ENCODE data around the gene CES5A. TPM values are rescaled to one million over a fixed set of nuclear protein-coding genes. Genes with fewer than 3 reads are reported as not detected.
"Not testable (repeated sequence)": the region's sequence is repeated elsewhere in the genome, so short reads cannot be mapped to it uniquely, and the experiment has no call there.

Gene CES5A
- polyA plus RNA-seq, 3 donors = not detected

DNA sequence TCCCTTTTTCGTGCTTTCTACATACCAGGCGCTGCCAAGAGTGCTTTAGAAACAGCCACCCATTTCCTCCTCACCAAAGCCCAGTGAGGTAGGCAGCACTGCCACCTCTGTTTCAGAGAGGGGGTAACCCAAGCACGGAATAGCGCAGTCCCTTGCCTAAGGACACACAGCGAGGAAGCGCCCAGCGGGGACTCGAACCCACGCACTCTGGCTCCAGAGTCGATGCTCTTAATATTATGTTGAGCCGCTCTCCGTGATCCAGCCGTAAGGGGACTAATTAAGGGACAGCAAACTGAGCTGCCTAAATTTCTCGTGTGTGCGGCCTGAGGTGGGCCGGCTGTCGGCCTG is 42.8 kb downstream of the CES5A start:
- intact Hi-C loops (cut with micrococcal nuclease) = no loop called here
- H3K9ac ChIP-seq (ENCODE audit: insufficient read depth, low read length, poor library complexity, severe bottlenecking) = peak overlapping the region; percentile 64
- 94% methylated on average over 15 of the region's 17 CpGs for WGBS (ENCODE audit: insufficient coverage)
- Mint-ChIP-seq H3K9me3 (peaks cover 0 to 5% (median 4%) of the 10 kb centered on the region in 7 donors), H3K27ac (peak overlapping the region; percentile 65 to 94 (median 92)), H3K36me3 (peaks cover 19 to 29% of the 10 kb centered on the region in 2 donors), H3K4me1 (peaks cover 77% of the 10 kb centered on the region), H3K4me3 (peak overlapping the region; percentile 74 to 92), H3K27me3 (ENCODE audit: low read depth in 3 of 3) (peaks cover 0 to 4% (median 3%) of the 10 kb centered on the region in 3 donors)
- H3K4me1 ChIP-seq (ENCODE audit: control insufficient read depth in 1 of 2, insufficient read depth in 2 of 2, low read length in 2 of 2) = peaks cover 45 to 57% of the 10 kb centered on the region in 2 donors
- H3K79me2 ChIP-seq (ENCODE audit: insufficient read depth, low read length) = peaks cover 41% of the 10 kb centered on the region
- TF ChIP-seq, protein P1, sequence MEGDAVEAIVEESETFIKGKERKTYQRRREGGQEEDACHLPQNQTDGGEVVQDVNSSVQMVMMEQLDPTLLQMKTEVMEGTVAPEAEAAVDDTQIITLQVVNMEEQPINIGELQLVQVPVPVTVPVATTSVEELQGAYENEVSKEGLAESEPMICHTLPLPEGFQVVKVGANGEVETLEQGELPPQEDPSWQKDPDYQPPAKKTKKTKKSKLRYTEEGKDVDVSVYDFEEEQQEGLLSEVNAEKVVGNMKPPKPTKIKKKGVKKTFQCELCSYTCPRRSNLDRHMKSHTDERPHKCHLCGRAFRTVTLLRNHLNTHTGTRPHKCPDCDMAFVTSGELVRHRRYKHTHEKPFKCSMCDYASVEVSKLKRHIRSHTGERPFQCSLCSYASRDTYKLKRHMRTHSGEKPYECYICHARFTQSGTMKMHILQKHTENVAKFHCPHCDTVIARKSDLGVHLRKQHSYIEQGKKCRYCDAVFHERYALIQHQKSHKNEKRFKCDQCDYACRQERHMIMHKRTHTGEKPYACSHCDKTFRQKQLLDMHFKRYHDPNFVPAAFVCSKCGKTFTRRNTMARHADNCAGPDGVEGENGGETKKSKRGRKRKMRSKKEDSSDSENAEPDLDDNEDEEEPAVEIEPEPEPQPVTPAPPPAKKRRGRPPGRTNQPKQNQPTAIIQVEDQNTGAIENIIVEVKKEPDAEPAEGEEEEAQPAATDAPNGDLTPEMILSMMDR (IDR thresholded peaks at IDR 0.05) = no peak
- peaks cover 9 to 15% of the 10 kb centered on the region in 2 donors for H3K36me3 ChIP-seq (replicated peaks in 1 of 2; ENCODE audit: control insufficient read depth in 1 of 2, insufficient read depth in 2 of 2, low read length in 2 of 2)
- peak overlapping the region in 2 of 3 experiments; percentile 23 to 75 for H3K4me3 ChIP-seq (replicated peaks in 1 of 3; ENCODE audit: low read depth in 2 of 3, low read length in 3 of 3)
- DNase-seq = no peak
- H3K4me2 ChIP-seq (replicated peaks; ENCODE audit: extremely low read depth, low read length, poor library complexity, severe bottlenecking) = peak overlapping the region; percentile 81
- H4K20me1 ChIP-seq (ENCODE audit: insufficient read depth, low read length) = no peaks in the 10 kb centered on the region
- peak overlapping the region; percentile 75 to 81 for H3K27ac ChIP-seq (ENCODE audit: low read depth in 1 of 2, low read length in 2 of 2)
- no peaks in the 10 kb centered on the region for H3K9me3 ChIP-seq (replicated peaks in 1 of 2; ENCODE audit: control insufficient read depth in 1 of 2, insufficient read depth in 1 of 2, low read length in 2 of 2)
- peak overlapping the region; percentile 70 for H2AFZ ChIP-seq (ENCODE audit: insufficient read depth, low read depth, low read length, poor library complexity, severe bottlenecking)
- H3K27me3 ChIP-seq (ENCODE audit: control insufficient read depth in 2 of 2, insufficient read depth in 2 of 2, low read length in 2 of 2) = no peaks in the 10 kb centered on the region

DNA sequence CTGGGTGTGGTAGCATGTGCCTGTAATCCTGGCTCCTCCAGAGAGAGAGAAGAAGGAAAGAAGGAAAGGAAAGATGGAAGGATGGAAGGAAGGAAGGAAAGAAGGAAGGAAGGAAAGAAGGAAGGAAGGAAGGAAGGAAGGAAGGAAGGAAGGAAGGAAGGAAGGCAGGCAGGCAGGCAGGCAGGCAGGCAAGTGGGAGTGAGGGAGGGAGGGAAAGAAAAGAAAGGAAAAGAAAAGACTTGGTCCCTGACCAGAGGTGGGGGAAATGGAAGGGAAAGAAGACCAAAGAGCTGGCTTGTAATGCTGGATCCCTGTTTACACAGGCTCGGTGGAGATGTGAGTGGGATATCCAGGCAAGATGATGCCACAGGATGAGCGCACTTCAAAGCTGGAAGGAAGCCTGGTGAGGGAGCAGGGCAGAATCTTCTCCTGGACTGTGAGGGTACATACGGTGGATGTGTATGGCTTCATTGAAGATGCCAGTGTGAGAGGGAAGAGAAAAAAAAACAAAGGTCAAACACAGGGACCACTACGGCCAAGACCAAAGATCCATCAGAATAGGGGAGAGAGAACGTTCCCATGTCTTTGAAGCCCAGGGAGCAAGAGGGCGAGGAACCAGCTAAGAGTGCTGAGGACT is 44.4 kb downstream of the CES5A start:
- Mint-ChIP-seq H3K27me3 (ENCODE audit: low read depth in 3 of 3) (peaks cover 0 to 7% (median 6%) of the 10 kb centered on the region in 3 donors), H3K4me1 (peaks cover 67% of the 10 kb centered on the region), H3K27ac (peak overlapping the region in 4 of 7 donors; percentile 48 to 66 (median 60)), H3K4me3 (no peak overlapping the region), H3K36me3 (peaks cover 35 to 42% of the 10 kb centered on the region in 2 donors), H3K9me3 (peaks cover 0 to 5% (median 4%) of the 10 kb centered on the region in 7 donors)
- H3K79me2 ChIP-seq (ENCODE audit: insufficient read depth, low read length) = peaks cover 43% of the 10 kb centered on the region
- TF ChIP-seq, protein P1 (IDR thresholded peaks at IDR 0.05) = no peak
- WGBS (ENCODE audit: insufficient coverage) = 90% methylated on average over 5 of the region's 6 CpGs
- H3K27ac ChIP-seq (ENCODE audit: low read depth in 1 of 2, low read length in 2 of 2) = peak overlapping the region in 1 of 2 donors; percentile 56
- no peaks in the 10 kb centered on the region for H3K9me3 ChIP-seq (replicated peaks in 1 of 2; ENCODE audit: control insufficient read depth in 1 of 2, insufficient read depth in 1 of 2, low read length in 2 of 2)
- intact Hi-C loops (cut with micrococcal nuclease) = no loop called here
- H3K36me3 ChIP-seq (replicated peaks in 1 of 2; ENCODE audit: control insufficient read depth in 1 of 2, insufficient read depth in 2 of 2, low read length in 2 of 2) = peaks cover 11 to 29% of the 10 kb centered on the region in 2 donors
- no peak overlapping the region for H3K4me3 ChIP-seq (replicated peaks in 1 of 3; ENCODE audit: low read depth in 2 of 3, low read length in 3 of 3)
- H3K4me1 ChIP-seq (ENCODE audit: control insufficient read depth in 1 of 2, insufficient read depth in 2 of 2, low read length in 2 of 2) = peaks cover 33 to 41% of the 10 kb centered on the region in 2 donors
- no peak overlapping the region for H3K9ac ChIP-seq (ENCODE audit: insufficient read depth, low read length, poor library complexity, severe bottlenecking)
- peaks cover 0 to 3% of the 10 kb centered on the region in 2 donors for H3K27me3 ChIP-seq (ENCODE audit: control insufficient read depth in 2 of 2, insufficient read depth in 2 of 2, low read length in 2 of 2)
- H4K20me1 ChIP-seq (ENCODE audit: insufficient read depth, low read length) = no peaks in the 10 kb centered on the region
- DNase-seq = no peak
- no peak overlapping the region for H2AFZ ChIP-seq (ENCODE audit: insufficient read depth, low read depth, low read length, poor library complexity, severe bottlenecking)
- H3K4me2 ChIP-seq (replicated peaks; ENCODE audit: extremely low read depth, low read length, poor library complexity, severe bottlenecking) = no peak overlapping the region

DNA sequence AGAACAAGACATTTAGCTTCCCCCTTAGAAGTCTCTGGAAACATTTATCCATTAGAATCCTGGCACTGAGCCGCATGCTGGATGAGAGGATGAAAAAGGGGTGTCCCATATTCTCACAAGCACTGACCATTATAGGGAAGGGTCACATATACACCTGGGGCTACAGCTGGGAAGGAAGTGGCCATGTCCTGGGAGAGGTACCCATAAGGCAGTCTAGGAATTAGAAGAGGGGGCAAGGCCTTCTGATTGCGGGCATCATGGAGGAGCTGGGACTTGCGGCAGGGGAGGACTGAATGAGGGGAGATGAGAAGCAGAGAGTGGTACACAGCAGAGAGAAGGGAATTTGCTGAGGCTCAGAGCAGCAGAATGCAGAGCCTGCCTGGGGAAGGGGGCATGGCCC is 45.9 kb downstream of the CES5A start:
- H3K4me3 ChIP-seq (replicated peaks in 1 of 3; ENCODE audit: low read depth in 2 of 3, low read length in 3 of 3); H3K9ac ChIP-seq (ENCODE audit: insufficient read depth, low read length, poor library complexity, severe bottlenecking); H3K9me3 ChIP-seq (replicated peaks in 1 of 2; ENCODE audit: control insufficient read depth in 1 of 2, insufficient read depth in 1 of 2, low read length in 2 of 2); DNase-seq; H3K27me3 ChIP-seq (ENCODE audit: control insufficient read depth in 2 of 2, insufficient read depth in 2 of 2, low read length in 2 of 2); H3K27ac ChIP-seq (ENCODE audit: low read depth in 1 of 2, low read length in 2 of 2); H2AFZ ChIP-seq (ENCODE audit: insufficient read depth, low read depth, low read length, poor library complexity, severe bottlenecking); H3K4me3 Mint-ChIP-seq; H3K9me3 Mint-ChIP-seq; H3K27me3 Mint-ChIP-seq (ENCODE audit: low read depth in 3 of 3); intact Hi-C loops (cut with micrococcal nuclease); H4K20me1 ChIP-seq (ENCODE audit: insufficient read depth, low read length); H3K4me2 ChIP-seq (replicated peaks; ENCODE audit: extremely low read depth, low read length, poor library complexity, severe bottlenecking); H3K27ac Mint-ChIP-seq: not testable (repeated sequence)
- WGBS (ENCODE audit: insufficient coverage) = 86% methylated on average over 2 of the region's 3 CpGs
- peaks cover 42 to 53% of the 10 kb centered on the region in 2 donors for H3K36me3 Mint-ChIP-seq
- Histone ChIP-seq H3K36me3 (replicated peaks in 1 of 2; ENCODE audit: control insufficient read depth in 1 of 2, insufficient read depth in 2 of 2, low read length in 2 of 2) (peaks cover 20 to 44% of the 10 kb centered on the region in 2 donors), H3K4me1 (ENCODE audit: control insufficient read depth in 1 of 2, insufficient read depth in 2 of 2, low read length in 2 of 2) (peaks cover 21 to 27% of the 10 kb centered on the region in 2 donors), H3K79me2 (ENCODE audit: insufficient read depth, low read length) (peaks cover 43% of the 10 kb centered on the region)
- H3K4me1 Mint-ChIP-seq = peaks cover 62% of the 10 kb centered on the region
